PFSK-1 (cell line): ENCODE measurements around the gene TRAIP.

ENCODE experiments used
- POLR2AphosphoS5 ChIP-seq: IDR thresholded peaks from 2 replicates; pipeline ENCODE4 v1.6.1; 2012; ENCODE audit warnings: low read depth, mild to moderate bottlenecking, control low read depth, low read length, moderate library complexity
- REST ChIP-seq, 2 experiments: IDR thresholded peaks; 2 replicates each; pipeline versions ENCODE4 v1.6.1 to v1.8.0; 2011 to 2012; ENCODE audit warnings: low read depth in 2 of 2, low read length in 2 of 2, control low read depth in 1 of 2, inconsistent platforms in 1 of 2, mild to moderate bottlenecking in 1 of 2, moderate library complexity in 1 of 2; ENCODE audit not compliant: insufficient read depth in 1 of 2

GRCh38 chr3:49871531-49872153 is 15.3 kb upstream of the TRAIP start:
- no peak for TF ChIP-seq POLR2AphosphoS5
- no peak for TF ChIP-seq REST (IDR thresholded peaks at IDR 0.05; ENCODE audit: insufficient read depth in 1 of 2, low read depth in 2 of 2, low read length in 2 of 2)
